Measurements from ENCODE around the gene CCSER1. TPM values are rescaled to one million over a fixed set of nuclear protein-coding genes. Genes with fewer than 3 reads are reported as not detected.

The CCSER1 gene
- total RNA-seq, 1 donor = 0.43 TPM

GRCh38 chr4:90544532-90545045 lies 417.4 kb downstream of the CCSER1 start:
- no peak for TF ChIP-seq CTCF (IDR thresholded peaks at IDR 0.05; ENCODE audit: insufficient read depth, low read depth, low read length)
- H3K4me3 ChIP-seq (ENCODE audit: low read depth, low read length) = no peak overlapping the region
- DNase-seq (ENCODE audit: low read depth) = no peak

GRCh38 chr4:90545380-90545779 lies 418.2 kb downstream of the CCSER1 start:
- no peak for TF ChIP-seq CTCF (IDR thresholded peaks at IDR 0.05; ENCODE audit: insufficient read depth, low read depth, low read length)
- H3K4me3 ChIP-seq (ENCODE audit: low read depth, low read length) = no peak overlapping the region
- no peak for DNase-seq (ENCODE audit: low read depth)

- no peak for TF ChIP-seq CTCF (IDR thresholded peaks at IDR 0.05; ENCODE audit: insufficient read depth, low read depth, low read length)
- no peak for DNase-seq (ENCODE audit: low read depth)
- H3K4me3 ChIP-seq (ENCODE audit: low read depth, low read length) = no peak overlapping the region
These were observed 418.9 kb downstream of the CCSER1 start for GRCh38 chr4:90546114-90546513.

- TF ChIP-seq CTCF (IDR thresholded peaks at IDR 0.05; ENCODE audit: insufficient read depth, low read depth, low read length) = no peak
- no peak for DNase-seq (ENCODE audit: low read depth)
- H3K4me3 ChIP-seq (ENCODE audit: low read depth, low read length) = no peak overlapping the region
These were observed 443.4 kb downstream of the CCSER1 start for GRCh38 chr4:90570615-90571014.

- TF ChIP-seq CTCF (IDR thresholded peaks at IDR 0.05; ENCODE audit: insufficient read depth, low read depth, low read length) = no peak
- DNase-seq (ENCODE audit: low read depth) = no peak
- no peak overlapping the region for H3K4me3 ChIP-seq (ENCODE audit: low read depth, low read length)
These were observed 445.8 kb downstream of the CCSER1 start for GRCh38 chr4:90572996-90573395.

GRCh38 chr4:90575371-90575770 lies 448.2 kb downstream of the CCSER1 start:
- DNase-seq (ENCODE audit: low read depth) = no peak
- no peak overlapping the region for H3K4me3 ChIP-seq (ENCODE audit: low read depth, low read length)
- no peak for TF ChIP-seq CTCF (IDR thresholded peaks at IDR 0.05; ENCODE audit: insufficient read depth, low read depth, low read length)

- no peak overlapping the region for H3K4me3 ChIP-seq (ENCODE audit: low read depth, low read length)
- TF ChIP-seq CTCF (IDR thresholded peaks at IDR 0.05; ENCODE audit: insufficient read depth, low read depth, low read length) = no peak
- DNase-seq (ENCODE audit: low read depth) = no peak
These were observed 453.1 kb downstream of the CCSER1 start for GRCh38 chr4:90580326-90580725.

All from fibroblast of villous mesenchyme (primary cell).